ENCODE results near the gene TCEANC2. TPM values are rescaled to one million over a fixed set of nuclear protein-coding genes. Genes with fewer than 3 reads are reported as not detected.

TCEANC2 gene
- total and polyA plus RNA-seq, 2 donors (not counting 1 experiment from before 2014, with no cell fraction given) = 3.0 to 4.0 TPM

DNA sequence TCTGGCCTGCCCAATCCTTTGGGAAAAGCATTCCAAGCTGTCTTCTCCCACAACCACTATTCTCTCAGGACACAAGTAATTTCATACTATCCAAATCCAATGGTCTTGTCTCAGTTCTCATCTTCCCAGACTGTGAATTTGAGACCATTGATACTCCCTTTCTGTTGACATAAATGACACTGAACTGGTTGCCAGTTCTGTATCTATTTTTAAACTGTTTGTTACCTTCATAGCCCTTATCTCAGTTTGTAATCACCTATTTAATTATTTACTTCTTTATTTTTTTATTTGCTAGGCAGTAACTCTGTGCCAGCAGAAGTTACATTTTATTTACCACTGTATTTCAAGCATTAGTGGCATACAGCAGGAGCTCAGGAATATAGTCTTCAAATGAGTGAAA, 24.0 kb downstream of the TCEANC2 start:
- Histone ChIP-seq H3K9me3 (ENCODE audit: control insufficient read depth, insufficient read depth, low read depth, low read length) (no peaks in the 10 kb centered on the region), H4K20me1 (ENCODE audit: control insufficient read depth, extremely low read depth, insufficient read depth, low read length) (no peaks in the 10 kb centered on the region), H3K79me2 (ENCODE audit: control insufficient read depth, insufficient read depth, low read length) (no peaks in the 10 kb centered on the region), H3K36me3 (ENCODE audit: control insufficient read depth, insufficient read depth, low read length) (no peaks in the 10 kb centered on the region), H3K27me3 (ENCODE audit: control insufficient read depth, insufficient read depth, low read length) (no peaks in the 10 kb centered on the region), H3K27ac (ENCODE audit: insufficient read depth, low read length) (no peak overlapping the region), H2AFZ (ENCODE audit: low read length) (no peak overlapping the region), H3K4me1 (ENCODE audit: control insufficient read depth, extremely low read depth, insufficient read depth, low read length) (no peaks in the 10 kb centered on the region), H3K9ac (ENCODE audit: insufficient read depth, low read length) (no peak overlapping the region), H3K4me2 (ENCODE audit: extremely low read depth, insufficient read depth, low read length) (no peak overlapping the region), H3K4me3 (replicated peaks in 1 of 4; ENCODE audit: control extremely low read depth in 1 of 4, insufficient read depth in 1 of 4, low read depth in 3 of 4, low read length in 4 of 4) (no peak overlapping the region)
- DNase-seq (ENCODE audit: low read depth in 2 of 2) = no peak
- TF ChIP-seq EZH2 (IDR thresholded peaks at IDR 0.05; ENCODE audit: low read length, missing control alignments) (no peak), CTCF (conservative IDR thresholded peaks at IDR 0.05 in 1 of 2, IDR thresholded peaks at IDR 0.05 in 1 of 2; ENCODE audit: low read depth in 1 of 2, low read length in 2 of 2) (no peak)

GRCh38 chr1:54080598-54081049, 27.2 kb downstream of the TCEANC2 start:
- no peak overlapping the region for H3K27ac ChIP-seq (ENCODE audit: insufficient read depth, low read length)
- no peak overlapping the region for H3K4me3 ChIP-seq (replicated peaks in 1 of 4; ENCODE audit: control extremely low read depth in 1 of 4, insufficient read depth in 1 of 4, low read depth in 3 of 4, low read length in 4 of 4)
- H3K9ac ChIP-seq (ENCODE audit: insufficient read depth, low read length) = no peak overlapping the region

More at GRCh38 chr1:54080598-54081049, 27.2 kb downstream of the TCEANC2 start:
- Histone ChIP-seq H3K9me3 (ENCODE audit: control insufficient read depth, insufficient read depth, low read depth, low read length) (no peaks in the 10 kb centered on the region), H3K4me2 (ENCODE audit: extremely low read depth, insufficient read depth, low read length) (no peak overlapping the region), H3K4me1 (ENCODE audit: control insufficient read depth, extremely low read depth, insufficient read depth, low read length) (no peaks in the 10 kb centered on the region), H4K20me1 (ENCODE audit: control insufficient read depth, extremely low read depth, insufficient read depth, low read length) (no peaks in the 10 kb centered on the region), H3K27me3 (ENCODE audit: control insufficient read depth, insufficient read depth, low read length) (no peaks in the 10 kb centered on the region), H2AFZ (ENCODE audit: low read length) (no peak overlapping the region), H3K36me3 (ENCODE audit: control insufficient read depth, insufficient read depth, low read length) (no peaks in the 10 kb centered on the region), H3K79me2 (ENCODE audit: control insufficient read depth, insufficient read depth, low read length) (no peaks in the 10 kb centered on the region)
- TF ChIP-seq CTCF (conservative IDR thresholded peaks at IDR 0.05 in 1 of 2, IDR thresholded peaks at IDR 0.05 in 1 of 2; ENCODE audit: low read depth in 1 of 2, low read length in 2 of 2) (no peak), EZH2 (IDR thresholded peaks at IDR 0.05; ENCODE audit: low read length, missing control alignments) (no peak)
- no peak for DNase-seq (ENCODE audit: low read depth in 2 of 2)

Measured in fibroblast of lung (primary cell).